Breast epithelium (tissue), 3 donors: ENCODE data around the gene TMEFF2.

Experiments
- CTCF ChIP-seq, 3 donors: fragments of 450-650 bp; IDR thresholded peaks; one replicate each; pipeline ENCODE4 v1.5.1; 2016 to 2017; ENCODE audit warnings: antibody characterized with exemption in 3 of 3, mild to moderate bottlenecking in 3 of 3, moderate library complexity in 3 of 3
- POLR2AphosphoS5 ChIP-seq, 3 donors: sonication (generic); formaldehyde crosslinking; IDR thresholded peaks; one replicate each; pipeline ENCODE4 v1.6.1; 2017; ENCODE audit warnings: antibody characterized with exemption in 3 of 3

- TF ChIP-seq CTCF (IDR thresholded peaks at IDR 0.05) (no peak), POLR2AphosphoS5 (IDR thresholded peaks at IDR 0.05) (no peak)
These were observed 243.4 kb downstream of the TMEFF2 start for GRCh38 chr2:191951376-191951775.
